HepG2 (cell line): Measurements from ENCODE around the gene KIAA0930. TPM values are rescaled to one million over a fixed set of nuclear protein-coding genes. Genes with fewer than 3 reads are reported as not detected.

ENCODE experiments used
- CSRNP1 ChIP-seq: sonication (generic); formaldehyde crosslinking; IDR thresholded peaks from 2 replicates; pipeline ENCODE4 v1.8.1; 2023; ENCODE audit warnings: mild to moderate bottlenecking, missing genetic modification reagents
- HHEX ChIP-seq: IDR thresholded peaks from 2 replicates; pipeline ENCODE4 v1.6.1; 2016; ENCODE audit warnings: control low read depth
- IKZF4 ChIP-seq: sonication (generic); formaldehyde crosslinking; IDR thresholded peaks from 2 replicates; pipeline ENCODE4 v1.5.1; 2020; ENCODE audit warnings: borderline replicate concordance, mild to moderate bottlenecking, low read depth, missing genetic modification reagents; ENCODE audit errors: not compliant biosample characterization
- MAX ChIP-seq: IDR thresholded peaks from 2 replicates; pipeline ENCODE4 v1.6.1; 2012; ENCODE audit warnings: inconsistent platforms
- RBFOX2 ChIP-seq: fragments of 200-400 bp; formaldehyde crosslinking; IDR thresholded peaks from 2 replicates; pipeline ENCODE4 v1.6.1; 2017; ENCODE audit warnings: low read depth, mild to moderate bottlenecking, low read length
- YEATS4 ChIP-seq: sonication (generic); formaldehyde crosslinking; IDR thresholded peaks from 2 replicates; pipeline ENCODE4 v1.4.0; 2020; ENCODE audit warnings: missing genetic modification reagents, borderline replicate concordance
- ZNF136 ChIP-seq: sonication (generic); formaldehyde crosslinking; IDR thresholded peaks from 2 replicates; pipeline ENCODE4 v1.8.1; 2022; ENCODE audit warnings: low read depth, mild to moderate bottlenecking, moderate library complexity, missing genetic modification reagents
- ZNF17 ChIP-seq: sonication (generic); formaldehyde crosslinking; IDR thresholded peaks from 2 replicates; pipeline ENCODE4 v1.5.0; 2020; ENCODE audit warnings: mild to moderate bottlenecking, missing genetic modification reagents
- ZNF263 ChIP-seq: sonication (generic); formaldehyde crosslinking; IDR thresholded peaks from 2 replicates; pipeline ENCODE4 v1.4.0; 2020; ENCODE audit warnings: missing genetic modification reagents
- ZNF414 ChIP-seq: sonication (generic); formaldehyde crosslinking; IDR thresholded peaks from 2 replicates; pipeline ENCODE4 v1.5.0; 2020; ENCODE audit warnings: missing genetic modification reagents
- ZNF431 ChIP-seq: sonication (generic); formaldehyde crosslinking; IDR thresholded peaks from 2 replicates; pipeline ENCODE4 v1.9.0; 2022; ENCODE audit warnings: missing genetic modification reagents, low read depth, mild to moderate bottlenecking, borderline replicate concordance
- ZSCAN21 ChIP-seq: sonication (generic); formaldehyde crosslinking; IDR thresholded peaks from 2 replicates; pipeline ENCODE4 v1.8.0; 2022; ENCODE audit warnings: mild to moderate bottlenecking, missing genetic modification reagents, moderate library complexity, borderline replicate concordance
- polyA plus RNA-seq, 8 experiments: library from polyadenylated mRNA; depleted of rRNA in 3 of 8; stranded (reverse) in 7 of 8; unstranded in 1 of 8; fragments of >200 nt; fragmentation: Illumina TruSeq in 4 of 8; extraction: Trizol in 4 of 8; gene quantifications; 2 replicates each; pipeline versions ENCODE4 v1.2.1 to v1.2.3, GENCODE V29; 2011 to 2016; ENCODE audit warnings: low read depth in 4 of 8, missing spikeins in 1 of 8, mixed read lengths in 1 of 8; ENCODE audit not compliant: insufficient read depth in 1 of 8
- total RNA-seq, 5 experiments: library from RNA; depleted of rRNA; stranded (reverse); fragments of >200 nt; fragmentation: Illumina TruSeq; extraction: Trizol; gene quantifications; 2 replicates each; pipeline ENCODE4 v1.2.3, GENCODE V29; 2016; ENCODE audit warnings: low read depth in 1 of 5
- TF ChIP-seq, protein P1 (sequence below): sonication (generic); formaldehyde crosslinking; IDR thresholded peaks from 2 replicates; pipeline ENCODE4 v1.4.0; 2020; ENCODE audit warnings: missing genetic modification reagents
- TF ChIP-seq, protein P2 (sequence below): sonication (generic); formaldehyde crosslinking; IDR thresholded peaks from 2 replicates; pipeline ENCODE4 v1.4.0; 2020; ENCODE audit warnings: mild to moderate bottlenecking, missing genetic modification reagents
- TF ChIP-seq, protein P3 (sequence below): sonication (generic); formaldehyde crosslinking; IDR thresholded peaks from 2 replicates; pipeline ENCODE4 v1.5.0; 2020; ENCODE audit warnings: missing genetic modification reagents
- TF ChIP-seq, protein P4 (sequence below), 2 experiments: sonication (generic) in 1 of 2; formaldehyde crosslinking in 1 of 2; IDR thresholded peaks; 2 replicates each; pipeline versions ENCODE4 v1.4.0 to v1.6.1; 2018 to 2020; ENCODE audit warnings: missing genetic modification reagents in 2 of 2, borderline replicate concordance in 1 of 2, low read depth in 1 of 2, mild to moderate bottlenecking in 1 of 2, missing biosample characterization in 1 of 2

KIAA0930 gene
- total and polyA plus RNA-seq, 2 of the 13 experiments (the other 11 are each of a cell fraction or from before 2014, with no cell fraction given) = 27.0 to 38.2 TPM

DNA sequence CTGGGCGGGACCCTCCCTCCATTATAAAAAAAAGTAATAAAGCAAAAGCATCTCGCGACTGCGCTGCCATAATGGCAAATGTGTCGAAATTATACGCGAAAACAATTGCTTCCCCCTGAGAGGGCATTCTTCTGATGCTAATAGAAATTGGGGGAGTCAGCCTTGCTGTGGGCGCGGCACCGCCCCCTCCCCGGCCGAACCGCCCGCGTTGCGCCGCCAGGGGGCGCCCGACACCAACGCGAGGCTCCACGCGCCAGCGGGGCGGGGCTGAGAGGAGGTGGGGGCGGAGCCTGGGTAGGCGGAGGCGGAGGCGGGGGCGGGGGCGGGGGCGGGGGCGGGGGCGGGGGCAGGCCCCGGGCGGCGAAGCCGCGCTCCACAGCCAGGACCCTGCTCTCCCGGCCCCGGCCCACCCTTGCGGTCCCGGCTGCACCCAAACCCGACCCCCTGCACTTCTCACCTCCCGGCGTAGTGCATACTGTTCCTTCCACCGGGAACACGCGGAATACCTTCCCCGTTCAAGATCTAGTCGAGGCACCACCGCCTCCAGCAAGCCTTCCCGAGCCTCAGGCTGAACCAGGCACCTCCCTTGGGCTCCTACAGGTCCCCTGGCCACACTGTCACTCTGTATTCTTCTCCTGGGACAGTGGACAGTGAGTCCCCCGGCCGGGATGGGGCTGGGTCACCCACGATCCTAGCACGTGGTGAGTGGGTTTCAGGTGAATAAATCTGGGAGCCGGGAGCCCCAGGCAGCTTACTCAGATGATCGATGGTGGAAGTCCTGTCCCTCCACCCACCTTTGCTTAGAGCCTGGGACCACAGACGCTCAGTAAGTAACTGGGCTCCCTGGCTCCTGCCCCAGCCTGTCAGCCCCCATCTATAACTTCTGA lies 28.5 kb upstream of the KIAA0930 start (continued):
- no peak for TF ChIP-seq ZNF414 (CRISPR knock-in tag)
- 0 out of 2 replicates have a peak, but pooled peaks have one; percentile 29 for TF ChIP-seq CSRNP1
- TF ChIP-seq ZSCAN21 = 0 out of 2 replicates have a peak, but pooled peaks have one; percentile 57
- TF ChIP-seq, protein P1, sequence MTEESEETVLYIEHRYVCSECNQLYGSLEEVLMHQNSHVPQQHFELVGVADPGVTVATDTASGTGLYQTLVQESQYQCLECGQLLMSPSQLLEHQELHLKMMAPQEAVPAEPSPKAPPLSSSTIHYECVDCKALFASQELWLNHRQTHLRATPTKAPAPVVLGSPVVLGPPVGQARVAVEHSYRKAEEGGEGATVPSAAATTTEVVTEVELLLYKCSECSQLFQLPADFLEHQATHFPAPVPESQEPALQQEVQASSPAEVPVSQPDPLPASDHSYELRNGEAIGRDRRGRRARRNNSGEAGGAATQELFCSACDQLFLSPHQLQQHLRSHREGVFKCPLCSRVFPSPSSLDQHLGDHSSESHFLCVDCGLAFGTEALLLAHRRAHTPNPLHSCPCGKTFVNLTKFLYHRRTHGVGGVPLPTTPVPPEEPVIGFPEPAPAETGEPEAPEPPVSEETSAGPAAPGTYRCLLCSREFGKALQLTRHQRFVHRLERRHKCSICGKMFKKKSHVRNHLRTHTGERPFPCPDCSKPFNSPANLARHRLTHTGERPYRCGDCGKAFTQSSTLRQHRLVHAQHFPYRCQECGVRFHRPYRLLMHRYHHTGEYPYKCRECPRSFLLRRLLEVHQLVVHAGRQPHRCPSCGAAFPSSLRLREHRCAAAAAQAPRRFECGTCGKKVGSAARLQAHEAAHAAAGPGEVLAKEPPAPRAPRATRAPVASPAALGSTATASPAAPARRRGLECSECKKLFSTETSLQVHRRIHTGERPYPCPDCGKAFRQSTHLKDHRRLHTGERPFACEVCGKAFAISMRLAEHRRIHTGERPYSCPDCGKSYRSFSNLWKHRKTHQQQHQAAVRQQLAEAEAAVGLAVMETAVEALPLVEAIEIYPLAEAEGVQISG (CRISPR knock-in tag) = peak; percentile 32; the same call in 1 of the 2 replicates
- peak; percentile 1; the same call in 1 of the 2 replicates for TF ChIP-seq YEATS4 (CRISPR knock-in tag)
- peak; percentile 10; the same call in 1 of the 2 replicates for TF ChIP-seq ZNF263
- TF ChIP-seq, protein P2, sequence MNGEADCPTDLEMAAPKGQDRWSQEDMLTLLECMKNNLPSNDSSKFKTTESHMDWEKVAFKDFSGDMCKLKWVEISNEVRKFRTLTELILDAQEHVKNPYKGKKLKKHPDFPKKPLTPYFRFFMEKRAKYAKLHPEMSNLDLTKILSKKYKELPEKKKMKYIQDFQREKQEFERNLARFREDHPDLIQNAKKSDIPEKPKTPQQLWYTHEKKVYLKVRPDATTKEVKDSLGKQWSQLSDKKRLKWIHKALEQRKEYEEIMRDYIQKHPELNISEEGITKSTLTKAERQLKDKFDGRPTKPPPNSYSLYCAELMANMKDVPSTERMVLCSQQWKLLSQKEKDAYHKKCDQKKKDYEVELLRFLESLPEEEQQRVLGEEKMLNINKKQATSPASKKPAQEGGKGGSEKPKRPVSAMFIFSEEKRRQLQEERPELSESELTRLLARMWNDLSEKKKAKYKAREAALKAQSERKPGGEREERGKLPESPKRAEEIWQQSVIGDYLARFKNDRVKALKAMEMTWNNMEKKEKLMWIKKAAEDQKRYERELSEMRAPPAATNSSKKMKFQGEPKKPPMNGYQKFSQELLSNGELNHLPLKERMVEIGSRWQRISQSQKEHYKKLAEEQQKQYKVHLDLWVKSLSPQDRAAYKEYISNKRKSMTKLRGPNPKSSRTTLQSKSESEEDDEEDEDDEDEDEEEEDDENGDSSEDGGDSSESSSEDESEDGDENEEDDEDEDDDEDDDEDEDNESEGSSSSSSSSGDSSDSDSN (CRISPR knock-in tag) = peak; percentile 56
- TF ChIP-seq ZNF136 (CRISPR knock-in tag) = no peak
- no peak for TF ChIP-seq ZNF431
- TF ChIP-seq HHEX (CRISPR knock-in tag) = no peak
- TF ChIP-seq, protein P3, sequence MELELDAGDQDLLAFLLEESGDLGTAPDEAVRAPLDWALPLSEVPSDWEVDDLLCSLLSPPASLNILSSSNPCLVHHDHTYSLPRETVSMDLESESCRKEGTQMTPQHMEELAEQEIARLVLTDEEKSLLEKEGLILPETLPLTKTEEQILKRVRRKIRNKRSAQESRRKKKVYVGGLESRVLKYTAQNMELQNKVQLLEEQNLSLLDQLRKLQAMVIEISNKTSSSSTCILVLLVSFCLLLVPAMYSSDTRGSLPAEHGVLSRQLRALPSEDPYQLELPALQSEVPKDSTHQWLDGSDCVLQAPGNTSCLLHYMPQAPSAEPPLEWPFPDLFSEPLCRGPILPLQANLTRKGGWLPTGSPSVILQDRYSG (CRISPR knock-in tag) = no peak
- peak; percentile 55 for TF ChIP-seq IKZF4 (CRISPR knock-in tag)
- TF ChIP-seq ZNF17 (CRISPR knock-in tag) = no peak
- TF ChIP-seq MAX = peak; percentile 59
- TF ChIP-seq, protein P4, sequence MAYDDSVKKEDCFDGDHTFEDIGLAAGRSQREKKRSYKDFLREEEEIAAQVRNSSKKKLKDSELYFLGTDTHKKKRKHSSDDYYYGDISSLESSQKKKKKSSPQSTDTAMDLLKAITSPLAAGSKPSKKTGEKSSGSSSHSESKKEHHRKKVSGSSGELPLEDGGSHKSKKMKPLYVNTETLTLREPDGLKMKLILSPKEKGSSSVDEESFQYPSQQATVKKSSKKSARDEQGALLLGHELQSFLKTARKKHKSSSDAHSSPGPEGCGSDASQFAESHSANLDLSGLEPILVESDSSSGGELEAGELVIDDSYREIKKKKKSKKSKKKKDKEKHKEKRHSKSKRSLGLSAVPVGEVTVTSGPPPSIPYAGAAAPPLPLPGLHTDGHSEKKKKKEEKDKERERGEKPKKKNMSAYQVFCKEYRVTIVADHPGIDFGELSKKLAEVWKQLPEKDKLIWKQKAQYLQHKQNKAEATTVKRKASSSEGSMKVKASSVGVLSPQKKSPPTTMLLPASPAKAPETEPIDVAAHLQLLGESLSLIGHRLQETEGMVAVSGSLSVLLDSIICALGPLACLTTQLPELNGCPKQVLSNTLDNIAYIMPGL (CRISPR knock-in tag; IDR thresholded peaks at IDR 0.05; ENCODE audit: borderline replicate concordance in 1 of 2, low read depth in 1 of 2) = peak; percentile 6 to 79; a peak in 2 of 4 replicates
- peak; percentile 77 for TF ChIP-seq RBFOX2
